22Rv1 (cell line): ENCODE results near the gene PTPDC1.

ENCODE experiments used
- H3K27ac ChIP-seq: fragments of 450-650 bp; 2 replicates; pipeline ENCODE4 v1.5.1; 2017
- ZFX ChIP-seq: fragments of 450-650 bp; IDR thresholded peaks from 2 replicates; pipeline ENCODE4 v1.6.1; 2017; ENCODE audit warnings: antibody characterized with exemption, borderline replicate concordance
- TF ChIP-seq, protein P1 (sequence below): fragments of 450-650 bp; IDR thresholded peaks from 2 replicates; pipeline ENCODE4 v1.5.1; 2017; ENCODE audit warnings: mild to moderate bottlenecking

The PTPDC1 gene

DNA sequence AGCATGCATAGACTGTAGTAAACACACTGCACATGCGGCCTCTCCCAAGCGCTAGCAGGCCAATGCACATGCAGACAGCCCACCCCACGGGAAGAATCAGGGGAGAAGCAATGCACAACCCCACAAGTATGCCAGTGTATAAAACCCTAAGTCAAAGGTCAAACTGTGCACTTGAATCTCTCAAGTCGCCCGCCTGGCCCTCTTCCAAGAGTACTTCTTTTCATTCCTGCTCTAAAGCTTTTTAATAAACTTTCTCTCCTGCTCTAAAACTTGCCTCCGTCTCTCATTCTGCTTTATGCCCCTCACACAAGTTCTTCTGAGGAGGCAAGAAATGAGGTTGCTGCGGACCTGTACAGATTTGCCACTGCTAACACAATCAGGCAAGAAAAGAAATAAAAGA, 50.4 kb downstream of the PTPDC1 start:
- no peak overlapping the region for H3K27ac ChIP-seq
- no peak for TF ChIP-seq ZFX
- TF ChIP-seq, protein P1, sequence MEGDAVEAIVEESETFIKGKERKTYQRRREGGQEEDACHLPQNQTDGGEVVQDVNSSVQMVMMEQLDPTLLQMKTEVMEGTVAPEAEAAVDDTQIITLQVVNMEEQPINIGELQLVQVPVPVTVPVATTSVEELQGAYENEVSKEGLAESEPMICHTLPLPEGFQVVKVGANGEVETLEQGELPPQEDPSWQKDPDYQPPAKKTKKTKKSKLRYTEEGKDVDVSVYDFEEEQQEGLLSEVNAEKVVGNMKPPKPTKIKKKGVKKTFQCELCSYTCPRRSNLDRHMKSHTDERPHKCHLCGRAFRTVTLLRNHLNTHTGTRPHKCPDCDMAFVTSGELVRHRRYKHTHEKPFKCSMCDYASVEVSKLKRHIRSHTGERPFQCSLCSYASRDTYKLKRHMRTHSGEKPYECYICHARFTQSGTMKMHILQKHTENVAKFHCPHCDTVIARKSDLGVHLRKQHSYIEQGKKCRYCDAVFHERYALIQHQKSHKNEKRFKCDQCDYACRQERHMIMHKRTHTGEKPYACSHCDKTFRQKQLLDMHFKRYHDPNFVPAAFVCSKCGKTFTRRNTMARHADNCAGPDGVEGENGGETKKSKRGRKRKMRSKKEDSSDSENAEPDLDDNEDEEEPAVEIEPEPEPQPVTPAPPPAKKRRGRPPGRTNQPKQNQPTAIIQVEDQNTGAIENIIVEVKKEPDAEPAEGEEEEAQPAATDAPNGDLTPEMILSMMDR, result no peak

DNA sequence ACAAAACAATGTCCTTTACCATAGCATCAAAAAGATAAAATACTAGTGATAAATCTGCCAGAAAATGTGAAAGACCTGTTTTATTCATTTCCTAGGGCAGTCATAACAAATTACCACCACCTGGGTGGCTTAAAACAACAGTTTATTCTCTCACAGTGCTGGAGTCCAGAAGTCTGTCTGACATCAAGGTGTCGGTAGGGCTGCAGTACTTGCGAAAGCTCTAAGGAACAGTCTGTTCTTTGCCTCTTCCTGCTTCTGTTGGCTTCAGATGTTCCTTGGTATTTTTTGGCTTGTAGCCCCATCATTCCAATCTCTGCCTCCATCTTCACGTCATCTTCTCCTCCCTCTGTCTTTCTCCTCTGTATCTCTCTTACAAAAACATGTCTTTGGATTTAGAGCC, 51.0 kb downstream of the PTPDC1 start:
- TF ChIP-seq, protein P1, result no peak
- no peak for TF ChIP-seq ZFX
- H3K27ac ChIP-seq, result no peak overlapping the region

DNA sequence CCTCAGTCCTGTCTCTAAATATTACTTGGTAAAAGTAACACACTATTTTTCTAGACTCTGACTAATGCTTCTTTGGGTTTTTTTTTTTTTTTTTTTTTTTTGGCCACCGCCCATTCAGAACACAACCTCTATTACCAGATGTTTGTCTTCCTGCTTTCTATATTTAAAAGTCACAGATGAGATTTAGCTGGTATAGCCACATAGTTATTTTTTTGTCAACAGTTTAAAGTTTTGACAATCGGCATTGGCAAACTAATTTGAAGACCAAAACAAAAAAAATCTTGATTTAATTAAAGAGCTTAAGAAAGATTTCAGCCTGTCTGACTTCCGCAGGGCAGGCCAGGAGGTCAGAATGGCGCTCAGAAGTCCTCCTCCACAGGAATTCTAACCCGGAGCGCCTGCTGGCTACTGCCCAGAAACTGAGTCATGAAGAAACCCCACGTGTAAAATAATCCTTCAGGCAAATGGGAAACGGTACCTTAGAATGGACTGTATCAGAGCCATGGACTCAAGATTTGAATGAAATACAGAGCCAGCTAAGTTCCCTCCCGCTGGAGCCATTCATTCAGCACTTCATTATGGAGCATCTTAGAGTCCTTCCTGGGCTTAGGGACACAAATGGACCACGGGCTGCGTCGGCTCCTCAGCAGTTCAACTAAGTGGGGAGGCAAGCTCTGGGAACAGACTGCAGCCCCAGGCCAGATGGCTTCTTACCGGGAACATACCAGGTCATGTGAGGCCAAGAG, 55.6 kb downstream of the PTPDC1 start:
- no peak overlapping the region for H3K27ac ChIP-seq

DNA sequence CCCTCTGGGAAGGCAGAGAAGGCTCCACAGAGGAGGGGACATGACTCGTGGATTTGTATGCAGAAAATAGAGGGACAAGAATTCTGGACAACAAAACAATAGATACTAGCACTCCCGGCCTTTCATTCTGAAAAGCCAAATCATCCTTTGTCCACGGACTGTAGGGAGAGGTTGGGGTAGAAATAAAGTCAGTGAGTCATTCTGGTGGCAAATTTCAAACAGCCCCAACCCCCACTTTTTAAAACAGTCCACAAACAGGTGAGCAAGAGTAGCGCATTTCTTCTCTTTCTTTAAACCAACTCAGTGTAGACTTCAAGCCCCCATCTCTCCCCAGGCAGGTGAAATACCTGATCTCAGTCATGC, 56.1 kb downstream of the PTPDC1 start:
- no peak for TF ChIP-seq ZFX
- TF ChIP-seq, protein P1, result no peak
- no peak overlapping the region for H3K27ac ChIP-seq

More for the DNA sequence above, 55.6 kb downstream of the PTPDC1 start:
- TF ChIP-seq ZFX, result no peak
- TF ChIP-seq, protein P1, result no peak

DNA sequence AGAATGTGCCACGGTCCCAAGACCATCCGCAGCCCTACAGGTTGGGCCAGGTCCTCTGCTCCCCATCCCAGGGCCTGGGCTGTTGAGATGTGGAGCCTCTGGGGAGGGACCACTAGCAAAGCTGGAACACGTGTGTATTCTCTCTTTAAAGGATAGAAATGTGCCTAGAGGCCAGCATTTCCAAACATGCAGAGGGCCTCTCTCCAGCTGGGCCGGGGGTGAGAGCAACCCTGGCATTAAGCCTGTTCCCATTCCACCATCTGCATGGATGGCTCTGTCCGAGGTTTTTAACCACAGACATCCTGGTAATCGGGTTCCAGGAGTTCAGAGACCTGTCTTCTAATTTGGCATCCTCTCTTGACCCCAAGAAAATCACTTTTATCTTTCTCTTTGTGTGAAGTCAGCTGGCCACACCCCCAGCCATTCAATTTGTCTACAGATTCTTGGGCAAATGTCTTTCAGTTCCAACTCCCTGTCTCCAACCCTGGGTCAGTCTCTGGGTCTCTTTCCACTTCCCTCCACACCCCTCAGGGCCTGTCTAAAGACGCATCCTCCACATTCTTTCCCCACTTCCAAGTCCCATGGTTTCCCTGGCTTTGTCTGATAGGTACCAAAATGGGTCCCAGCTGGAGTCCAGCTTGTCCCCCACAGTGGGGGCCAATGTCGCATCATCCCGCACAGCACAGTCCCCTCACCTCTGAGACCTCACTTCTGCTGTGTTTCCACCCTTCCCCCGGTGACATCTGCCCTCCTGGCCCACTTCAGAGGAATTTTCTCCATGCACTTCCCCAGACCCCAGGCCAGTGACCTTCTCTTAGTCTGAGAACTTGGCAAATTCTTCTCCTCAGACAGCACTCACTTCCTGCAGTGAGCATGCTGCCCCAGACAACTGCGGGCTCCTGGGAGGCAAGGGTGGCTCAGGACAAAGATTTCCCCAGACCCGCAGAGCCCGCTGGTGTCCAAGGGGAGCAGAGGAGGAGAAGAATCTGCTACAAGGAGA, 56.8 kb downstream of the PTPDC1 start:
- TF ChIP-seq, protein P1, result no peak

DNA sequence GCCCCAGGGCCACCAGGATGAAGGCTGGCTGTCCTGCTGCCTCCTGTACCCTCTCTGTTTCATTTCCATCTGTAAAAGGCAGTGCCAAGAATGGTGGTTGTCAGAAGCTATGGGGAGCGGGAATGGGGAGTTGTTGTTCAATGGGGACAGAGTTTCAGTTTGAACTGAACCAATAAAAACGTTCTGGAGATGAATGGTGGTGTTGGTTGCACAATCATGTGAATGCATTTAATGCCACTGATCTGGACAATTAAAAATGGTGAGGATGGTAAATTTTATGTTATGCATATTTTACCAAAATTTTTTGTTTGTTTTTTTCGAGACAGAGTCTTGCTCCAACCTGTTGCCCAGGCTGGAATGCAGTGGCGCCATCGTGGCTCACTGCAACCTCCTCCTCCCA, 58.1 kb downstream of the PTPDC1 start:
- H3K27ac ChIP-seq, result no peak overlapping the region
- TF ChIP-seq, protein P1, result no peak
- TF ChIP-seq ZFX, result no peak

More for the DNA sequence above, 56.8 kb downstream of the PTPDC1 start:
- no peak overlapping the region for H3K27ac ChIP-seq

DNA sequence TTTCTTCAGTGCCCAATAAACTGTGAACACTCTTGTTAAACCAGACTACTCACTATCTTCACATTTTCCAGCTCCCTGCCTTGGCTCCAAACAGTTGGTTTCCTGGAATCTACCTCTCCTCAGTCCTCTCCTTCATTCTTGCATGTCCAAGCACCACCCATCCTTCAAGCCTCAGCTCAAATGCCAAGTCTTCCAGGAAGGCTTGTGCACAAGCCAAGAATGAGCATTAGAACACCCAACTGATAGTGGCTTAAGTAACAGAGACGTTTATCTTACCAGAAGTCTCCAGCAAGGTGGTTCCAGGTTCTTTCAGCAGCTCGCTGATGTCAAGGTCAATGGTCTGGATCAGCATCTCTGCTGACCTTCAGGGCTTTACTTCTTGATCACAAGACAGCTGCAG, 60.1 kb downstream of the PTPDC1 start:
- no peak overlapping the region for H3K27ac ChIP-seq
- TF ChIP-seq, protein P1, result no peak
